Tibial nerve (tissue), 3 donors: Measurements from ENCODE around the gene RPS6KL1.

Experiments
- CTCF ChIP-seq, 5 experiments: fragments of 200-600 bp in 3 of 5; fragments of 450-650 bp in 2 of 5; sonication (generic) in 3 of 5; IDR thresholded peaks; one replicate each; pipeline ENCODE4 v1.5.1; 2016 to 2019; ENCODE audit warnings: antibody characterized with exemption in 5 of 5, mild to moderate bottlenecking in 3 of 5, moderate library complexity in 2 of 5
- POLR2A ChIP-seq, 2 donors: fragments of 450-650 bp; IDR thresholded peaks; one replicate each; pipeline ENCODE4 v1.6.1; 2017; ENCODE audit warnings: antibody characterized with exemption in 2 of 2, mild to moderate bottlenecking in 2 of 2, moderate library complexity in 2 of 2

GRCh38 chr14:74921987-74922751 is 891 bp downstream of the RPS6KL1 start:
- no peak for TF ChIP-seq CTCF (IDR thresholded peaks at IDR 0.05)
- no peak for TF ChIP-seq POLR2A (IDR thresholded peaks at IDR 0.05)
